GM21367 (cell line): ENCODE data around the gene ANKIB1.
"Not testable (repeated sequence)": the region's sequence is repeated elsewhere in the genome, so short reads cannot be mapped to it uniquely, and the experiment has no call there.

ENCODE experiments used
- ATAC-seq: cut with Tn5 transposase; IDR thresholded peaks from one replicate; pipeline ENCODE4 v1.9.1; 2021; ENCODE audit not compliant: unreplicated experiment

The ANKIB1 gene

GRCh38 chr7:92402920-92403759 is 157.4 kb downstream of the ANKIB1 start:
- ATAC-seq = no peak

GRCh38 chr7:92403760-92404074 is 157.9 kb downstream of the ANKIB1 start:
- ATAC-seq = no peak

GRCh38 chr7:92404170-92404614 is 158.4 kb downstream of the ANKIB1 start:
- ATAC-seq = no peak

DNA sequence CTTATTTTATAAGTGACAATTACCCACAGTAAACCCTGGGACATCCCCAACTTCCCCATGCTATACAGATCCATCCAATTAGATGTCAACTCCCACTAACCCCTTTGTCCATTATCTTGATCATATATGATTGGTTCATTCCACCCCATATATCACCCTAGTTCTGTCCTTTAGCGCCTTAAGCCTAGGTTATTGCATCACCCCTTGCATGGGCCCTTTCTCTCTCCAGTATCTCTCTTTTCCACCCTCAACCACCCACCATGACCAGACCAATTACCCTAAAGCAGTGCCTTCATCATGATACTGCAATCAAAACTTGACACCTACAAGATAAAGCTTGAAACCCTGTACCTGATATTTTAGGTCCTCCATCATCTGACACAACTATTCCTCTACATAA is 163.6 kb downstream of the ANKIB1 start:
- no peak for ATAC-seq

GRCh38 chr7:92410162-92410561 is 164.4 kb downstream of the ANKIB1 start:
- not testable (repeated sequence) for ATAC-seq

GRCh38 chr7:92412745-92413144 is 167.0 kb downstream of the ANKIB1 start:
- ATAC-seq = no peak

DNA sequence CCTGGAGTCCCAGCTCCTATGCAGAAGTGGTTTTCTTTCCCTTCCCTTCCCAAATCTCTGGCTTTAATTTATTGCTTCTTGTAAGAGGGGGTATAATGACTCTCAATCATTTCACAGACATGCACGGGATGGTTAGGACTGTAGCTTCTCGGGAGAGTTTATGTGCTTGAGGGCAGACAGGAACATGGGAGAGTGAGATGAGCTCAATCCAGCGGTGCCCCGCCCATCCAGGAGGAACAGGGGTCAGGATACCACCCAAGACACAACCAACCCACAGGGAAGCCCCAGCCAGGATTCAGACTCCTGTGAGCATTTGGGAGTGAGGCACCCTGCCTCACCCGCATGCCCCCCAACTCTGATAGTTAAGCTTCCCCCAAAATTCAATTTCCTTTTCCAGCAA is 167.8 kb downstream of the ANKIB1 start:
- no peak for ATAC-seq

- no peak for ATAC-seq
Measured at GRCh38 chr7:92415225-92415624, 169.5 kb downstream of the ANKIB1 start.

GRCh38 chr7:92417913-92418312 is 172.1 kb downstream of the ANKIB1 start:
- ATAC-seq = no peak

DNA sequence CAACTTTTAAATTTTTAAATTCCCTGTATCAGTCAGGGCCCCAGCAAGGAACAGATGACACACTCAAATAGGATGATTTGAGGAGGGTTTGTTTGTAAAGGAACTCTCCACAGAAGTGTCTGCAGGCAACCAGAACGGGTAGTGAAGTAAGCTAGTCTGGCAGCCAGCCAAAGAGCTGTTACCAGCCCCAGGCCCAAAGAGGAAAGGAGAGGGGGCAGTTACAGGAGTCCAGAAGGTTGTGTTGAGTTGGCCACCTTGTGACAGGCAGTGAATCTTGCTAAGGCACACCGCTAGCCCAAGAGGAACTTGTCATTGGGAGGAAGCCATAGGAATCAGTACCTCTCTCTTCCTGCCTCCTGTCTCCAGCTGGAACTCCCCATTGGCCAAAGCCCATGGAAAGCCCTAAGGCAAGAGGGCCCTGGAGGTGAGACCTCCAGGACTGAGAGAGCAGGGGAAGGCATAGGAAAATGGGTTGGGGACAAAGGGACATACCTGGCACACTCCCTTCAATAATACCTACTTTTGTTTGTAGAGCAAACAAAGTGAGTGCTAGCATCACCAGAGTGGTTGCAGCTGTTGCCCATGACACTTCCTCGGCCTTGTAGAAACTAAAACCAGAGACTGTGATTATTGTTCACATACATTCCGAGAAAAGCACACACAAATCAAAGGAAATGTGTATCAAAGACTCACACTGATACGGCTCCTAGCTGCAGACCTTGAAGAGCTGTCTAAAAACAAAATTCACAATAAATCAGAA is 176.1 kb downstream of the ANKIB1 start:
- no peak for ATAC-seq

GRCh38 chr7:92422926-92423325 is 177.2 kb downstream of the ANKIB1 start:
- ATAC-seq = no peak

DNA sequence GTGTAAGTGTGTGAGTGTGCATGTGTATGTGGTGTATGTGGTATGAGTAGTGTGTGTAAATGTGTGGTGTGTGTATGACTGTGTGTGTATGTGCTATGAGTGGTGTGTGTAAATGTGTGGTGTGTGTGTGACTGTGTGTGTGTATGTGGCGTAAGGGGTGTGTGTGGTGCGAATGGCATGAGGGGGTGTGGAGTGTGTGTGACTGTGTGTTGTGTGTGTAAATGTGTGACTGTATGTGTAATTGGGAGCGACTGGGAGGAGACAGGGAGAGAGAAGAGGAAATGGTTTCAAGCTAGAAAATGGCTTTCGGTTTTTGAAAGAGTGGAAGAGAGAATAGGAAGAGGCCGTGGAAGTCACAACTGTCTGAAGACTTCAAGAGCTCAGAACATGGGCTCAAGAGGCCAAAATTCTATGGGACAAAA is 177.9 kb downstream of the ANKIB1 start:
- ATAC-seq = no peak

GRCh38 chr7:92425311-92425947 is 179.7 kb downstream of the ANKIB1 start:
- ATAC-seq = no peak

DNA sequence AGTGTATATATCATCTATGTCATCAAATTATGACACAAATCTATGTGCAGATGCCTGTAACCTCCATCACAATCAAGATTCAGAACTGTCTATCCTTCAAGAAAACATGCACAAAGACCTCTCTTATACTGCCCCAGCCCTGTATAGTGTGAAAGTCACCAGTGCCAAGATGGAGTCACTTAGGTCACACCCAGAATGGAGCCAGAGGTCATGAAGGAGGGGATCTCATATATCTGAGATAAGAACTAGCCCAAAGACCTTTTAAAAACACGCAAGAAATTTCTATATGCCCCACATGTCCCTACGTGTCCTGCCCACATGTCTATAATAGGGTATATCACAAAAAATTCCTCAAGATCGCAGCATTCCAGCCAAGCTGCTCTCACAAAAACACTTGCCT is 181.4 kb downstream of the ANKIB1 start:
- no peak for ATAC-seq

DNA sequence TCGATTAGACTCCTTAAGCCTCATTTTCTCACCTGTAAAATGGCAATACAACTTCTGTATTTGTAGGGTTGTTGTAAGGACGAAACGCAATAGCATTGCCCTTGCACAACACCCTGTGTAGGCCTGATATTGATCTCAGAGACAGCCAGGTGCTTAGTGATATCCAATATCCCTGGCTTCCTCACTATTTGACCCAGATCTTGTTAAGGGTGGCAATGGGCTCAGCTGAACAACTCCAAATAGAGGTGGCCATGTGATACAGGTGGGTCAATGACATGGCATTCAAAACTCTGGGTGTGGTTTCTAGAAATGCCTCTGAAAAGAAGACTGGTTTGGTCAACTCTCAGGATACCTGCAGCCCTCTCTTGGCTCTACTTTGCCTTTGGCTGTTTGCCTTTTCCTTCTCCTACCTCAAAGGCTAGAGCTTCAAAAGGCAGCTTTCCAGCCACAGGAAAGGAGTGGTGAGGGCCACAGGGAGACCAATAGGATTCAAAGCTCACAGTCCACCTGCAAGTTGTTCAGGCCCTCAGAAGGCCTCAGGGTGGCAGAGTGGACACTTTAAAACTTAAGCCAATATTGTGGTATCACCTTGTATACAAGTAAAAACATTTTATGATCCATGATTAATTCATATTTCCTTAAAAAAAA is 186.6 kb downstream of the ANKIB1 start:
- no peak for ATAC-seq

- no peak for ATAC-seq
Measured at GRCh38 chr7:92433019-92433418, 187.2 kb downstream of the ANKIB1 start.

DNA sequence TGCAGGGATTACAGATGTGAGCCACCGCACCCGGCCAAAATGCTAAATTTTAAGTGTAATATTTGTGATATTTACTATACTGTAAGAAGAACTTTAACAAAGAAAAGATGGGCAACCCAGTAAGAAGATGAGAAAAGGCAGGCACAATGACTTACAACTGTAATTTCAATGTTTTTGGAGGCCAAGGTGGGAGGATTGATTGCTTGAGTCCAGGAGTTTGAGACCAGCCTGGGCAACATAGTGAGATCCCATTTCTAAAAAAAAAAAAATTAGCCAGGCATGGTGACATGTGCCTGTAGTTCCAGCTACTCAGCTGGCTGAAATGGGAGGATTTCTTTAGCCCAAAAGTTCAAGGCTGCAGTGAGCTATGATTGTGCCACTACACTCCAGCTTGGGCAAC is 189.8 kb downstream of the ANKIB1 start:
- ATAC-seq = no peak

DNA sequence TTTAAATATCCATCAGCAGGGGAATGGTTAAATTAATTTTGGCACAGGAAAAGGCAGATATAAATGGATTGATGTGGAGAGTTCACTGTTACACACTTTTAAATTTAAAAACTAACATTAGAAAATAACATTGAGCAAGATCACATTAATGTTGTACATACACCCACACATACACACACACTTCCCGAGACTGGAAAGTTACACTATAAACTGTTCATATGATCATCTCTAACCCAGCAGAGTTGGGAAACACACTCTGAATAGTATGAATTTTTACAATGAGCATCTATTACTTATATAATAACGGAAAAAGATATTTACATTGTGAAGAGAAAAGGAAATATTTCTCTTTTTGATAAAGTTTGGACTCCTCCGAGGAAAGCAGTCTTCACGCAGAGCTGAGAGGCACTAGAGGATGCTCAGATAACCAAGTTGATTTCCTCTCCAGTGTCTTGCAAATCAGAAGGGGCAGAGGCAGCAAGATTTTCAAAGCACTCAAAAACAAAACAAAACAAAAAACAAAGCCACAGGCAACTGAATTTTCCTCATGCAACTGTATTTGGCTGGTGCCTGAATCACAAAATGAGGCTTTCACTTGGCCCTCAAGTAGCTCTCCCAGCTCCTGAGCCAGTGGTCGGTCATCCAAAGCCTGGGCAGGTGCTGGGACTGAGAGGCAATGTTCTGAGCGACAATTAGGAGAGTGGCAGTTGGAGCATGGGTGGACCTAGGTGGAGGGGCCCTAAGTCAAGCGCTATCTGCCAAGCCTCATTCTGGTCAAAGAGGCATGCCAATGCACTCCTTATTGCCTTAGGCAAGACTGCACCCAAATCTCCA is 191.1 kb downstream of the ANKIB1 start:
- ATAC-seq = no peak

- no peak for ATAC-seq
Measured at GRCh38 chr7:92437956-92438491, 192.2 kb downstream of the ANKIB1 start.

- ATAC-seq = not testable (repeated sequence)
Measured at GRCh38 chr7:92442720-92443119, 196.9 kb downstream of the ANKIB1 start.
